HG02610 (cell line): Measurements from ENCODE around the gene PROB1.
A peak's percentile ranks its signal among the peaks of the same experiment; 100 is the strongest.
"Not testable (repeated sequence)": the region's sequence is repeated elsewhere in the genome, so short reads cannot be mapped to it uniquely, and the experiment has no call there.

Source experiments
- ATAC-seq: cut with Tn5 transposase; IDR thresholded peaks from one replicate; pipeline ENCODE4 v1.9.1; 2021; ENCODE audit warnings: mild to moderate bottlenecking, moderate library complexity; ENCODE audit not compliant: unreplicated experiment

PROB1 gene

GRCh38 chr5:139394654-139395566, at the start of gene PROB1:
TSS of gene PROB1 (minus strand) at chr5:139395104. CDS start at chr5:139395081, 23 bp downstream.
- no peak for ATAC-seq

GRCh38 chr5:139443831-139444453, 49.0 kb upstream of the PROB1 start:
- ATAC-seq, result no peak

GRCh38 chr5:139440416-139440815, 45.5 kb upstream of the PROB1 start:
- ATAC-seq, result not testable (repeated sequence)

GRCh38 chr5:139439013-139439903, 44.4 kb upstream of the PROB1 start, which contains the start of gene DNAJC18:
TSS of gene DNAJC18 (minus strand) at chr5:139439525. CDS start at chr5:139439445, 80 bp downstream.
- ATAC-seq, result peak; percentile 83

- no peak for ATAC-seq
Measured at GRCh38 chr5:139438707-139439012, 43.8 kb upstream of the PROB1 start.

GRCh38 chr5:139435676-139436075, 40.8 kb upstream of the PROB1 start:
- ATAC-seq, result no peak

- no peak for ATAC-seq
Measured at GRCh38 chr5:139431706-139432105, 36.8 kb upstream of the PROB1 start.

GRCh38 chr5:139430015-139430414, 35.1 kb upstream of the PROB1 start:
- no peak for ATAC-seq

GRCh38 chr5:139426203-139426885, 31.4 kb upstream of the PROB1 start:
- ATAC-seq, result no peak

GRCh38 chr5:139425497-139425896, 30.6 kb upstream of the PROB1 start:
- ATAC-seq, result no peak

GRCh38 chr5:139422307-139422893, 27.5 kb upstream of the PROB1 start:
- ATAC-seq, result peak; percentile 83

GRCh38 chr5:139419226-139420192, 24.6 kb upstream of the PROB1 start:
- no peak for ATAC-seq

- no peak for ATAC-seq
Measured at GRCh38 chr5:139418793-139419192, 23.9 kb upstream of the PROB1 start.

- ATAC-seq, result no peak
Measured at GRCh38 chr5:139417214-139417613, 22.3 kb upstream of the PROB1 start.

GRCh38 chr5:139416651-139417050, 21.7 kb upstream of the PROB1 start:
- ATAC-seq, result no peak

GRCh38 chr5:139415869-139416268, 21.0 kb upstream of the PROB1 start:
- ATAC-seq, result no peak

- no peak for ATAC-seq
Measured at GRCh38 chr5:139415221-139415861, 20.4 kb upstream of the PROB1 start.

- no peak for ATAC-seq
Measured at GRCh38 chr5:139414581-139415130, 19.8 kb upstream of the PROB1 start.
